Keratinocyte (primary cell): ENCODE data around the gene TYW1.

Experiments used
- CTCF ChIP-seq, 3 experiments: IDR thresholded peaks in 1 of 3; conservative IDR thresholded peaks in 1 of 3; optimal IDR thresholded peaks in 1 of 3; 2 replicates in 2 of 3; 3 replicates in 1 of 3; pipeline versions ENCODE3 to v1.5.1; 2011; ENCODE audit warnings: low read length in 3 of 3, mild to moderate bottlenecking in 3 of 3, moderate library complexity in 2 of 3, control low read depth in 1 of 3, inconsistent platforms in 1 of 3; ENCODE audit not compliant: insufficient read depth in 2 of 3; ENCODE audit errors: extremely low read depth in 1 of 3
- EZH2 ChIP-seq: IDR thresholded peaks from one replicate; pipeline ENCODE4 v1.6.1; 2012; ENCODE audit warnings: inconsistent platforms, mild to moderate bottlenecking, low read length, moderate library complexity

GRCh38 chr7:67209256-67209655 is 212.6 kb downstream of the TYW1 start:
- TF ChIP-seq CTCF (optimal IDR thresholded peaks at IDR 0.05 in 1 of 3, IDR thresholded peaks at IDR 0.05 in 1 of 3, conservative IDR thresholded peaks at IDR 0.05 in 1 of 3; ENCODE audit: extremely low read depth in 1 of 3, insufficient read depth in 2 of 3, low read length in 3 of 3) (no peak), EZH2 (no peak)
